HL-60/S4 (cell line): ENCODE measurements around the gene TSPYL1.

Experiments
- in situ Hi-C: fragments of 300-500 bp; cut with MboI; formaldehyde crosslinking; loops from 2 replicates; pipeline ENCODE4 v1.14.3; 2022; ENCODE audit warnings: low sequenced_read_pairs

The TSPYL1 gene

GRCh38 chr6:116298973-116299372 is 19.2 kb upstream of the TSPYL1 start:
- in situ Hi-C loops: no loop called here

DNA sequence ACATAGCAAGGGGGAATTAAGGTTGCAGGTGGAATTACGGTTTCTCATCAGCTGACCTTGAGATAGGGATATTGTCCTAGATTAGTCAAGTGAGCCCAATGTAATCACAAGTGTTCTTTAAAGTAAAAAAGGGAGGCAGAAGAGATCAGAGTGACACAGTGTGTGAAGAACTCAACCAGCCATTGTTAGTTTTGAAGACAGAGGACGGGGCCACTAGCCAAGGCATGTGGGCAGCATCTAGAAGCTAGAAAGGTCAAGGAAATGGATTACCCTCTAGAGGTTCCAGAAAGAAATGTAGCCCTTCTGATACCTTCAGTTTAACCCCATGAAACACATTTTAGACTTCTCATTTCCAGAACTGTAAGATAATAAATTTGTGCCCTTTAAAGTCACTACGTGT is 18.5 kb upstream of the TSPYL1 start:
- in situ Hi-C loops: no loop called here

- in situ Hi-C loops: no loop called here
These were observed 12.8 kb upstream of the TSPYL1 start for GRCh38 chr6:116292553-116292952.

DNA sequence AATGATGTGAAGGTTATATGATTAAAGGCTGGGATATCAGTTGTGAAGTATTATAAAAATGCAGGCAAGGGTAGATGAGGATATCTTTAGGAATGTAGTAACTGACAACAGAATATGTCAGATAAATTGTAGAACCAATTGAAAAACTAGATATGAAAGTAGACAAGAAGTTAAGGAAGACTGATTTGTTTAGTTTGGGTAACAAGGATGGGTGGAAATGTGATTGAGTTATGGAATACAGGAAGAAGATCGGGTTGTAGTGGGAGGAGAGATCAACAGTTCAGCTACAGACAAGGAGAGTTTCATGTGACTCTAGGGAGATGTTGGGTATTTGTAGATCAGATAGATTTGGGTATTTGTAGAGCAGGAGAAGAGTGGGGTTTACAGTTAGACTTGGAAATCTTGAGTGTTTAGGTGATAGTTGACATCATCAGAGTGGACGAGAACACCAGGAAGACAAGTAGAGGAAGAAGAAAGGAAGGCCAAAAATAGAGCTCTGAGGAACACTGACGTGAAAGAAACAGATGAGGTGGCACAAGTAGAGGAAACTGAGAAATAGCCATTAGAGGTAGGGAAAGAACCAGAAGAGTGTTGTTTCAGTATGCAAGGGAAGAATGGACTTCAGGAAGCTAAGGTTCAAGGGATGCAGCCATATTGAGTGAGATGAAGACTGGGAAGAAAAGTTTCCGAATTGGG is 12.1 kb upstream of the TSPYL1 start:
- in situ Hi-C loops: no loop called here

- in situ Hi-C loops: no loop called here
These were observed 11.1 kb upstream of the TSPYL1 start for GRCh38 chr6:116290799-116291198.

DNA sequence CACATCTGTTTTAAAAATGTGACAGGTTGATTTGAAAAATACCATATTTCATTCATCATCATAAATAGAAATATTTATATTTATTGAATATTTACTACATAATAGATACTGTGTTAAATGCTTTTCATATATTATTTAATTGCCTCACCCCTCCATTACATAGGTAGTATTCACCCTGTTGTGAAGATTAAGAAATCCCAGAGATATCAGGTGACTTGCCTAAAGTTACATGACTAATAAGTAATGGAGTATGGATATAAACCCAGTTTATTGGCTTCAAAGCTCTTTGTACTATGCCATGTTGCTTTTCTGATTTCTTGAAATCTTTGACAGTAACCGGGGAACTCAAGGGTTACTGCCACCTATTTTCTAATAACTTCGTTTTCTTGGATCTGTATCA is 10.1 kb upstream of the TSPYL1 start:
- in situ Hi-C loops: loop anchor here (10.0 kb wide), 1 partner anchor 275 kb away; no protein-coding TSS in a partner anchor

DNA sequence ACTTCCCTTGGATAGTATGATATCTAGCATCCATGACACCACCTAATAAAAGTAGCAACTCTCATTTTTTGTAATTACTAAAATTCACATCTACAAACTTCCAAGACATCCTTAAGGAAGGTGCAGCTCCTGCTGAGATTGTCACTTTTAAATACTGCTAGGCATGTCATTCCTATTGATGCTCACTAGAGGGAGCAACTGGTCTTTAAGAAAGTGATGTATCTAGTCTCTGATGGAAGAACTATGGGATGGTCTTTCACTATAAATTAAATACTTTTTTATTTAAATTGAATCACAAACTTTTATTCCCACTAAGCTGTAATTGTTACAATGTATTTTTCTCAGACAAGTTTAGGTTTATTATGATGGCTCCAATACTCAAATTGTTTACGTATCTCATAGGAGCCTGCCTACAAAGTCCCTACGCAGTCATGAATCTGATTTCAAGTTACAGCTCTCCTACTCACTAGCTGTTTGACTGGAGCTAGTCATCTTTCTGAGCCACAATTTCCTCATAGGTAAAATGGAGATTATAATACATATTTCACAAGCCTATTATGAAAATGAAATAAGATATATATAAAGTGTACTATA is 8.1 kb upstream of the TSPYL1 start:
- in situ Hi-C loops: loop anchor here (10.0 kb wide), 1 partner anchor 277 kb away; no protein-coding TSS in a partner anchor

GRCh38 chr6:116286773-116287358 is 7.1 kb upstream of the TSPYL1 start:
- in situ Hi-C loops: loop anchor here (10.0 kb wide), 1 partner anchor 278 kb away; no protein-coding TSS in a partner anchor

DNA sequence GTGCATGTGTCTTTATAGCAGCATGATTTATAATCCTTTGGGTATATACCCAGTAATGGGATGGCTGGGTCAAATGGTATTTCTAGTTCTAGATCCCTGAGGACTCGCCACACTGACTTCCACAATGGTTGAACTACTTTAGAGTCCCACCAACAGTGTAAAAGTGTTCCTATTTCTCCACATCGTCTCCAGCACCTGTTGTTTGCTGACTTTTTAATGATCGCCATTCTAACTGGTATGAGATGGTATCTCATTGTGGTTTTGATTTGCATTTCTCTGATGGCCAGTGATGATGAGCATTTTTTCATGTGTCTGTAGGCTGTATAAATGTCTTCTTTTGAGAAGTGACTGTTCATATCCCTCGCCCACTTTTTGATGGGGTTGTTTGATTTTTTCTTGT is 5.3 kb upstream of the TSPYL1 start:
- in situ Hi-C loops: loop anchor here (10.0 kb wide), 1 partner anchor 280 kb away; no protein-coding TSS in a partner anchor

DNA sequence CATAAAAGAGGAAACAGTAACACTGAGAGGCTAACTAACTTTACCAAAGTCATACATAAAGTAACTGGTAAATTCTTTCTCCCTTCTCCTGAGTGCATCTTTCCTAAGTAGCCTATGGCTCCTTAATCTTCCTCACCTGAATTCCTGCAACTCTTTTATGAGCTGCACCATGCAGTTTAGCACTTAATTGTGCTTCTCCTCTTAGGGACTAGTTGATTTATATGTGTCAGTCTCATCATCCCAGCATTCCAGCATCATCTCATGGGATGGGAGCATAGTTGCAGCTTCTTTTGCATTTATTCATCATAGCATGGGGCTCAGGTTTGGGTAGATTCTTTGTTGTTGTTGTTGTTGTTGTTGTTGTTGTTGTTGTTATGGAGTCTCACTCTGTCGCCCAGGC is 3.5 kb upstream of the TSPYL1 start:
- in situ Hi-C loops: loop anchor here (10.0 kb wide), 1 partner anchor 282 kb away; no protein-coding TSS in a partner anchor

DNA sequence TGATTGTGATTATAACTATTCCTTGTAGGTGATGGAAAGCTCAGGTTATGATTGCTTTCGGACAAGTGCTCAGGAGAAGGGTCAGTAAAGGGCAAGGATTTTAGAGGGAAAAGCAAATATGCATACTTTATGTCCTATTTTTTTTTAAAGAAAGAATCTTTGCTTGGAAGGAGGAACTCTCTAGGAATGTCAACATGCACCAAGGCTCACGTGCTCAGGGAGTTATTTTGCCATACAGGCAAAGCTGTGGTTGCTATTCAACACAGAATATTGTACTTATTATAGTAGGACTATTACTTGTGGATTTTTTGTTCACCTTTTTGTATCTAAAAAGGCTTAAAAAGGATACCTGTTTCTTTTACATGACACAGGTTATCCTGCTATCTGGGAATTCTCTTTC is 3.0 kb upstream of the TSPYL1 start:
- in situ Hi-C loops: loop anchor here (10.0 kb wide), 1 partner anchor 282 kb away; no protein-coding TSS in a partner anchor

GRCh38 chr6:116280933-116281316 is 1.2 kb upstream of the TSPYL1 start:
- in situ Hi-C loops: loop anchor here (10.0 kb wide), 1 partner anchor 284 kb away; no protein-coding TSS in a partner anchor

- in situ Hi-C loops: loop anchor here (10.0 kb wide), 1 partner anchor 284 kb away; no protein-coding TSS in a partner anchor
These were observed 617 bp upstream of the TSPYL1 start for GRCh38 chr6:116280161-116280932.

- in situ Hi-C loops: no loop called here
These were observed 887 bp downstream of the TSPYL1 start for GRCh38 chr6:116278854-116279231.

DNA sequence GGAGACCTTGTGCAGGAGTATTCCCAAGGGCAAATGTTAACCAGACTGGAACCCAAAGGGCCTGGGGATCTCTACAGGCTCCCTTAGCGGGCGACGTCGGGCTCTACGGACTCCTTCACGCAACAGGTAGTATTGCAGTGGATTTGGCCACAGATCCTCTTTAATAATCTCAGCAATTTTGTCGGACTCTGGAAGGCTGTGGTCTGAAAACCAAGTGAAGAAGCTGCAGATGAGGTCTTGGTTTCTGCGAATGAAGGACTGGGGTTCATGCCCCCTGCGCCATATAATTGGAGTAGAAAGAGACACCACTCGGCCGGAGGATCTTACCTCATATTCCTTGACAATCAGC is 1.3 kb downstream of the TSPYL1 start:
- in situ Hi-C loops: no loop called here

GRCh38 chr6:116277124-116277523 is 2.6 kb downstream of the TSPYL1 start:
- in situ Hi-C loops: no loop called here

DNA sequence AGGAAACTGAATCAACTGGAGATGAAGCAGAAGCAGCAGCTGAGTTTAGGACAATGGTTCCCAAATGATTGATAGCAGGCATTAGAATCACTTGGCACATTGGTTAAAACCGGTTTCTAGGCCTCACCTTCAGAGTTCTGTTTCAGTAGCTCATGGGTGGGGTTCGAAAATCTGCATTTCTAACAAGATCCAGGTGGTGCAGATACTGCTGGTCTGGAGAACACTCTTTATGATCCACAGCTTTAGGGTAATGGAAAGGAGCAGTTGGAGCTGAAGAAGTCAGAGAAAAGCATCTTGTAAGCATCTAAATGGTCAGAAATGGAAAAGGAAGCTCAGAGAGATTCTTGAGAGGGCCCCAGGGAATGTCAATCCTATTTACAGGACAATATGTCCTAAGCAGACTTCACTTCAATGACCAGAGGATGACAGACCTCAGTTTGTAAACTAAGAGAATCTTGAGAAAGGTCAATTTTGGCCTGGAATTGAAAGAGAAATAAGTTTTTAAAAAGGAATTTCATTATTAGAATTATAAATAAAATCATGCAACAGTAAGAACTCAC is 8.5 kb downstream of the TSPYL1 start:
- in situ Hi-C loops: no loop called here

DNA sequence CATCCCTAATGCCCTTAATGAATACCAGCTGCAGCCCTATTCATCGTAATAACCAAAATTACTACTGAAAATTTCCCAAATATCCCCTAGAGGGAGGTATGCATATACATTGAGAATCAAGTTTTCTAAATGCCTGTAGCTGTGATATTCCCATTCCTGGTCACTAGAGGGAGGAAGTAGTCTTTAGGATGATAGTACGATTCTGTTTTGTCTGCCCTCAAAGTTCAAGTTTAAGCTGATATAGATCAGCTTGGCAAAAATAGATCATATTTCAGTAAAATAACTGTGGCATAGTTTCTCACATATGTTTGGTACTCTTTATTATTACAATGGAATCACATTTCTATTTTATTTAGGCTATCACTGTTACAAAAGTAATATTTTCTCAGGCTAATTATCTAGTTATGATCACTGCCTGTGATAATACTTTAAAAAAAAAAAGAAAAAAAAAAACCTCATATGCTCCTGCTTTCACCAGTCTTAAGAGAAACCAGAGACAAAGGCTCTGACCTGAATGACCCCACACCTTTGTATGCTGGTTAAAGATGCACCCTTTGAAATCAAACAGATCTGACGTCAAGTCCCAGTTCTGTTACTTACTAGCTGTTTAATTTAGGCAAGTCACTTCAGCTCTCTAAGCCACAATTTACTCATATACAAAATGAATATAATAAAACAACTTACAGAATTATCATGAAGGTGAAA is 11.0 kb downstream of the TSPYL1 start:
- in situ Hi-C loops: no loop called here

DNA sequence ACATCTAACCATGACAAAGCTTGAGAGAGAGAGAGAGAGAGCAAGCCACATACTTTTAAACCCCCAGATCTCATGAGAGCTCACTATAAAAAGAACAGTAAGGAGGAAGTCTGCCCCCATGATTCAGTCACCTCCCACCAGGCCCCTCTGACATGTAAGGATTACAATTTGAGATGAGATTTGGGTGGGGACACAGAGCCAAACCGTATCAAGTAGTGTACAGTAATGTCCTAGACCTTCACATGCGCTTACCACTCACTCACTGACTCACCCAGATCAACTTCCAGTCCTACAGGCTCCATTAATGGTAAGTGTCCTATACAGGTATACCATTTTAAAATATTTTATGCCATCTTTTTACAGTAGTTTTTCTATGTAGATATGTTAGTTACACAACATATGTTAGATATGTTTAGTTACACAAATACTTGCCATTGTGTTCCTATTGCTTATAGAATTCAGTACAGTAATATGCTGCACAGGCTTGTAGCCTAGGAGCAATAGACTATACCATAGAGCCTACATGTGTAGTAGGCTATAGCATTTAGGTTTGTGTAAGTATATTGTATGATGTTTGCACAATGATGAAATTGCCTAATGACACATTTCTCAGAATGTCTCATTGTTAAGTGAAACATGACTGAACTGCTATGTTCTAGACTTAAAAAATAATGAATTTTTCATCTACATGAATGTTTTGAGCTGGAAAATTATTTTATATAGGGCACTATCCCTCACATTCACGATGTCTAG is 11.7 kb downstream of the TSPYL1 start:
- in situ Hi-C loops: no loop called here

DNA sequence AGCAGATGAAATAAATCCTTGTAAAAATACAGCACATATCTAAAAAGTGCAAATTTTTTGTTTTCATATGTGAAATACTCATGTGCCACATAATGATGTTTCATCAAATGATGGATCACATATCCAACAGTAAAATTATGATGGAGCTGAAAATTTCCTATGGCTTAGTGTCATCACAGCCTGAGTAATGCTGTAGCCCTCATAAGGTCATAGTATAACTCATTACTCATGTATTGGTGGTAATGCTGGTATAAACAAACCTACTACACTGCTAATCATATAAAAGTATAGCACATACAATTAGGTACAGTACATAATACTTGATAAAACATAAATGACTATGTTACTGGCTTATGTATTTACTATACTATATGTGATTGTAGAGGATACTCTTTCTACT is 12.9 kb downstream of the TSPYL1 start:
- in situ Hi-C loops: no loop called here
